GM18907 (cell line): ENCODE measurements around the gene FBLL1.
A peak's percentile ranks its signal among the peaks of the same experiment; 100 is the strongest.
"Not testable (repeated sequence)": the region's sequence is repeated elsewhere in the genome, so short reads cannot be mapped to it uniquely, and the experiment has no call there.

Experiments
- ATAC-seq: cut with Tn5 transposase; IDR thresholded peaks from one replicate; pipeline ENCODE4 v1.9.1; 2021; ENCODE audit warnings: mild to moderate bottlenecking, moderate library complexity; ENCODE audit not compliant: unreplicated experiment

The FBLL1 gene

GRCh38 chr5:168550656-168551055, 21.6 kb downstream of the FBLL1 start:
- ATAC-seq, result no peak

DNA sequence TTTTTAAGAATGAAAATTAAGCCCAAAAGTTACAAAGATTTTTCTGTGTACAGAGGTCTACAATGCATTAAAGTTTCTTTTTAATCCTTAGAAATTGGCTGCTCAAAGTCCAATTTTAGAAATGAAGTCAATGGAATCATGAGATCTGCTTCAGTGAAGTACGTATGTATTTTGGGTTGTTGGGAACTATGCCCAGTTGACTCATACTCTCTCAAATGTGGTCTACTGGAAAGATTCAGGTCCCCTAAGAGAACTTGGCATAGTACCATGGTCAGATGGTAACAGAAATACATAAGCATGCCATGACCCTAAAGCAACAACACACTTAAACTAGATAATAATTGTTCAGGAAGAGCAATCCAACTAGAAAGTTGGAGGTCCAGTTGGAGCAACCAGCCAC, 23.0 kb downstream of the FBLL1 start:
- no peak for ATAC-seq

DNA sequence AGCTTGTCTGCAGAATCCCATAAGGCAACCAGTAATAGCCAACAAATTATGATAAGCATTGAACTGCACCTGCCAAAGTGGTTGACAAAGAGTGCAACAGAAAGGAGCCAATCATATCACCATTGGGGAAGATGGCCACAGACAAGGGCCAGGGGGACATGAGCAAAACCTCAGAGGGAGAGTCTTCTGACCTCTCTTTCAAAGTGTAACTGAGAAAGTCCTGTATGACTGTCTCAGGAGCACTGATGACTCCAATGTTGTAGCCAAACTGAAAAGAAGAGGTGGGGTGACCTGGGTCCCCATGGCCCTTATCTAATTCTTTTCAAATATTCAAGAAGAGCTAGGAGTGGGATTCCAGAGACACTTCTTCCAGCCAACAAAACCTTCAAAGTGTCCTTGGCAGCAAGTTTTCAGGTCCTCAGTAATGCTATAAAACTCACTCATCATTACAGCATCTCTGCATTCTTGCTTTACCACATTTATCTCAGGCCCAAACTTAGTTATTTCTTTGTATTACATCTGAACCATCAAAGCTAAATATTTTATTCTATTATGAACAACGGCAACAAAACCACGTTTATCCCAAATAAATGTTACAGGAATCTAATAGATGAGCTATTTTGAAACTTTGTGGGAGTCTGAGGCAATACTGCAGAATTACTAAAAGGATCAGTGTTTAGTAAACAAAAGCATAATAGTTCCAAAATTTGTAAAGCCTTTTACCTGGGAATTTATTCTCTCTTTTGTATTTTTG, 24.4 kb downstream of the FBLL1 start:
- ATAC-seq, result no peak

DNA sequence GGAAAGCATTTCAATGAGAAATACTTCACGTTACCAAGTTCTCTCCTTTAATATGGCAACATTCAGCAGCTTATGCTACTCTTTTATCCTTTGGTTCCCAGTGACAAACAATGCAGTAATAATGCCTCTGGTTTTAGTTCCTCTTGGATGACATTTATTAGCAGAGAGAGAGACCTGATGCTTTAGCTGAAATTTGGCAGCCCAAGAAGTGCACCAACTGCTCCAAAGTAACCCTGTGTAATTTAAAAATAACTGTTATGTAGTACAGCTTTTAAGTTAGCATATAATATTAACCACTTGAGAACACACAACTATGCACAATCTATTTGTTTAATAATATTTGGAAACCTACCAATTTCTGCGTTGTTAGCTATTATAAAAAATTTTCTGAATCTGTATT, 28.3 kb downstream of the FBLL1 start:
- ATAC-seq, result no peak

- ATAC-seq, result no peak
Observed at GRCh38 chr5:168562279-168562678, 33.2 kb downstream of the FBLL1 start.

- no peak for ATAC-seq
Observed at GRCh38 chr5:168563959-168564358, 34.9 kb downstream of the FBLL1 start.

DNA sequence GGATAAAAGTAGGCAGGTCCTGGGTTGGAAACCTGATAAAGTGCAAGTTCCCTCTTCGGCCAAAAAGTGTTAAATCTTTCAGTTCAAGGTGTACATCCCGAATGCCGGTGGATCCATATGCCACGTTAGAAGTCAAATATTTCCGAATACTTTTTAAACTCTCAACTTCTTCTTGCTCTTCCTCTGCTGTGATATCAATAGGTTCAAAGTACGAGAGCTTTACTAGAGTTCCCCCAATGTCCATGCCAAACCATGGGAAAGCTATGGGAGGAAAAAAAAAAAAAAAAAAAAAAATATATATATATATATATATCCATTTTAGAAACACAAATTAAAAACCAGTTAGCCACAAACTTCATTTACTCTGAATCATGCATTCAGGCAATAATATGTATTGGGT, 39.6 kb downstream of the FBLL1 start:
- no peak for ATAC-seq

DNA sequence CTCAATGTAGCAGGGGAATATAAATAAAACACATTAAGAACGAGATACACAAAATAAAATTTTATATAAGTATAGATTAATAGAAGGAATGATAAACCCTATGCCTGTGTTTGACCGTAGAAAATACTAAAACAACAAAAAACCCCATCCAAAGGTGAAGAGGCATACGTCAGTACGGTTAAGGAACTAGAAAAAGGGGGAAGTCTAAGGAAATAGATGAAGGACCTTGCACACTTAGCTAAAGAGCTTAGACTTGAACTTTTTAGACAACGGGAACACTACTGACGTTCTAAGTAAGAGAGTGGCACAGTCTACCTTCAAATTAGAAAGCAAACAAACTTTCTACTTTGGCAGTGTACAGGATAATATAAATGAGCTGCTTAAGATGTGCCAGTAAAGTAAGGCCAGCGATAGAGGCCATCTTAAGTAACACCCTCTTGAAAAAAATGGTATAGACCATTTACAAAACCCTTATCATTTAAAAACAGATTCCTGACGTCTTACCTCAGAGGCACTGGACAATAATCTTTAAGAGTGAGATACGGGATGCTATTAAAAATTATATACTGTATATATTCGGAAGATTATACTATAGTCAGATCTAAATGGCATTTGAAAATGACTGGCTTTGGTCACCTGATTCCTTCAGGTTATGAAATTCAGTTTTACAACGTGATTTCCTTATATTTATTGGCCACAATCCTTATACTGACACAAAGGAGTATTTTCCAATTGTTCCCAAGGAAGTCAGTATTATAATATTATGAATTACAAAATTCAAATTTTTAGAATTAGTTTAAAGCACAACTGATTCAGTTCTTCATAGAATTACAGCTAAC, 41.6 kb downstream of the FBLL1 start:
- ATAC-seq, result no peak

- not testable (repeated sequence) for ATAC-seq
Observed at GRCh38 chr5:168573663-168574062, 44.6 kb downstream of the FBLL1 start.

DNA sequence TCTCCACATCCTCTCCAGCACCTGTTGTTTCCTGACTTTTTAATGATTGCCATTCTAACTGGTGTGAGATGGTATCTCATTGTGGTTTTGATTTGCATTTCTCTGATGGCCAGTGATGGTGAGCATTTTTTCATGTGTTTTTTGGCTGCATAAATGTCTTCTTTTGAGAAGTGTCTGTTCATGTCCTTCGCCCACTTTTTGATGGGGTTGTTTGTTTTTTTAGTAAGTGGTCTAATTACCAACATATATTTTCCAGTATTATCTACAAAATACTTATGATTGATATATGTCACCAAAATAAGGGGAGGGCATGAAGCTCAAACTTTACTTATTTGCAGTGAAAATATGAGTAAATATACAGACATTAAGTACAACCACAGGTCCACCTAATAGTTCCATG, 45.1 kb downstream of the FBLL1 start:
- ATAC-seq, result not testable (repeated sequence)

DNA sequence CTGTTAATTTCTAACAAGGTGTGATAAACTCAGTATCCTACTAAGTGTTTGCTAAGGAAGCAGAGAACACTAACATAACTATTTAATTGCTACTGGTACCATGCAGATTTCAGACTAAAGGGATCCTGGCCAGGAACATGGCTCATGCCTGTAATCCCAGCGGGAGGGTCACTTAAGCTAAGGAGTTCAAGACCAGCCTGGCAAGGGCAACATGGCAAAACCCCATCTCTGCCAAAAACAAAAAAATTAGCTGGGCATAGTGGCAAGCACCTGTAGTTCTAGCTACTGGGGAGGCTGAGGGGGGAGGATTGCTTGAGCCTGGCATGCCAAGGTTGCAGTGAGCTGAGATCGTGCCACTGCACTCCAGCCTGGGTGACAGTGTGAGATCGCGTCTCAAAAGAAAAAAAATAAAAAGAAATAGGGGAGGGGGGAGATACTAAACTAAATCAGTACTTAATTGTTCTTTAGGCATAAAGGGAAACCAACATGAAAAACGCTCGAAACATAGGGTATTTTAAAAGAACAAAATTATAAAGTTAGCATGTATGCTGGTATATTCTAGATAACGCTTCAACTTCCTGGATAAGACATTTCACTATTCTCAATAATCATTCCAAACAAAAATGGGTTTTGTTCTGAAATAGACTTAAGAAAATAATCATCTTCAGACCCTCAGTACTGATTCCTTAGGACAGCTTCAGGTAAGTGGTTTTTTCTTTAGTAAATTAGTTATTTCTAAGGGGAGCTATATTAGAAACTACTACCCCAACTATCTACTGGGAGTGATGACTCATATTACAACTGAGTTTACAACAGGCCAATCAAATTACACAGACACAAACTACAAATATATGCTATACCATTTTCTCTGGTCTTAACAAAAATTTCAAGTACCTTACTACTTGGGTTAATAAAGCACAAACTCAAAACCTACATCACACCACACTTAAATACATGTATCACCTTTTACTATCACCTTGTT, 46.6 kb downstream of the FBLL1 start:
- no peak for ATAC-seq

- ATAC-seq, result no peak
Observed at GRCh38 chr5:168578006-168578405, 48.9 kb downstream of the FBLL1 start.

DNA sequence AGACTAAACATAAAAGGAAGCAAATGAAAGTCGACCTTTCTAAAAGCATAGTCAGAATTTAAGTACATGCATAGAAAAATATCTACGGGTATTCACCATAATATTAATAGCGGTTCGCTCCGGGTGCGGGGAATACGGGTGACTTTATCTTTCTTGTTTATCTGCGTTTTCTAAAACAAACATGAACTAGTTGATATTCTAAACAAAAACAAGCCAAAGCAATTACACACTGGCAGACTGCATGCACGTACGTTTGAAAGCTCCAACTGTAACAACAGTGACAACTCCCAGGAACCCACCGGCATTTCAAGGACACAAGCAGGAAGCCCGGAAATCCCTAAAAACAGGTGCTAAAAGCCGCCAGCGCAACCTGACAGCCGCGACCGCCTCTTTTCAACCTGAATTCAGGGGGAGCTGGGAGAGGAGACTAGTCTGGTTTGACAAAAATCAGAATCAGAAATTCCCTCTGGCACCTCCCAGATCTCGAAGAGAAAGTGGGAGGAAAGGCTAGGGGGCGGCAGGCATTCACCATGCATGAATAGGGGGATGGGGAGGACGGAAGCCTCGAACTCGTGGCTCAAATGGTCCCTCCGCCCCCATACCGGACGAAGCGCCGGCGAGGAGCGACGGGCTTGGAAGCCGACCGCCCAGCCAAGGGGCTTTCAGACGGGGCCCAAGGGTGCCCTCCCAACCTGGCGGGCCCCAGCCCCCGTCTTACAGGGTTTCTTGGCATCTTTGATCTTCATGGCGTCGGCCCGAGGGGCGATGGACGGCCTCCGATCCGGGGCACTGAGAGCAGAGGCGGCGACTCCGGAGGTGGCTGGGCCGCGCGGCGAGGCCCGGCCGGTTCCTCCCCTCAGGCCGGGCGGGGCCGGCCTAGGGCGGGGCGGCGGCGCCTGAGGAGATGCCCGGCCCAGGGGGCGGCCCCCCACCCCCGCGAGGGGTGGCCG, 49.7 kb downstream of the FBLL1 start, which contains the start of gene PANK3:
Gene PANK3, minus strand, starts transcription at position 831 of the 950 bp plus-strand sequence. Its CDS starts 85 bp downstream, at position 746.
- ATAC-seq, result peak; percentile 71

DNA sequence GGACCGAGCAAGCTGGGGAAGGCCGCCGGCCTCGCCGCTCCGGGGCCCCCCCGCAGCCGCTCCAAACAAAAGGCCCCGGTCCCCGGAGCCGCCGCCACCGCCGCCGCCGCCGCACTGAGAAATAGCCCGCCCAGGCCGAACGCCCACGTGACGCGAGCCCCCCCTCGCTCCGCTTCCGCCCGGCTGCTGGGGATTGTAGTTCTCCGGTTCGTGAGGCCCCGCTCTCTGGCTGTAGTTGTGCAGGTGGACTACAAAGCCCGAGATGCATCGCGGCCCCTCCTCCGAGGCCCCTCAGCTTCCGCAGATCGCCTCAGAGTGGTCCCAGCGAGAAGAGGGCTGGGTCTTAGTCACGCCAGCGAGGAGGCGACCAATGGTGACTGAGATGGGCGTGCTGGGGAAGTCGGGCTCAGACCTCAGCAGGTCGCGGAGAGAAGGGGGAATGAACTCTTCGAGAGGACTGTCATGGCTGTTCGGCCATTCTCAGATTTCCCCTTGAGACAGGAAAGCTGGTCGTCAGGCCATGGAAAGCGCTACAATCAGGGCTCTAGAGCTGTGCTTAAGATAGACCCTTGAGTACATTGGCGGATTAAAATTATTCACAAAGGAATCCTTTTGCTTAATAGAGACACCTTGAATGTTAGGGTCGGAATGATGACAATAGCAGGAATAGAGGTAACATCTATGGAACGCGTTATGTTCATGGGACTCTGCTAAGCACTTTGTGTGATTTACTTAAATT, 50.6 kb downstream of the FBLL1 start:
- ATAC-seq, result peak; percentile 96

- ATAC-seq, result no peak
Observed at GRCh38 chr5:168580227-168580508, 51.1 kb downstream of the FBLL1 start.
